Osteoblast (primary cell): ENCODE measurements around the gene VPS26B. TPM values are rescaled to one million over a fixed set of nuclear protein-coding genes. Genes with fewer than 3 reads are reported as not detected.

ENCODE experiments used
- DNase-seq: peaks from one replicate; pipeline ENCODE4 v3.0.0; 2011; ENCODE audit warnings: low spot score, mixed read lengths; ENCODE audit not compliant: insufficient read length; ENCODE audit errors: missing footprints
- H2AFZ ChIP-seq: 2 replicates; pipeline ENCODE4 v1.6.0; 2011; ENCODE audit warnings: mild to moderate bottlenecking, low read length
- H3K27ac ChIP-seq: 2 replicates; pipeline ENCODE4 v1.5.1; 2011; ENCODE audit warnings: mild to moderate bottlenecking, low read depth, low read length, moderate library complexity
- H3K27me3 ChIP-seq: 2 replicates; pipeline ENCODE4 v1.6.0; 2012; ENCODE audit warnings: mild to moderate bottlenecking, control low read depth, inconsistent platforms, low read length, moderate library complexity; ENCODE audit not compliant: insufficient read depth
- H3K36me3 ChIP-seq: 2 replicates; pipeline ENCODE4 v1.5.1; 2011; ENCODE audit warnings: mild to moderate bottlenecking, low read length, control low read depth, moderate library complexity; ENCODE audit not compliant: insufficient read depth
- H3K4me1 ChIP-seq: 2 replicates; pipeline ENCODE4 v1.5.1; 2011; ENCODE audit warnings: mild to moderate bottlenecking, low read length, control low read depth, moderate library complexity; ENCODE audit not compliant: insufficient read depth
- H3K4me2 ChIP-seq: 2 replicates; pipeline ENCODE4 v1.6.0; 2011; ENCODE audit warnings: mild to moderate bottlenecking, low read length; ENCODE audit not compliant: insufficient read depth
- H3K4me3 ChIP-seq: fragments of 200-600 bp; sonication (generic); 3 replicates; pipeline ENCODE4 v1.5.1; 2012; ENCODE audit warnings: mild to moderate bottlenecking, low read length, inconsistent platforms; ENCODE audit not compliant: insufficient read depth
- H3K79me2 ChIP-seq: 2 replicates; pipeline ENCODE4 v1.6.0; 2012; ENCODE audit warnings: mild to moderate bottlenecking, low read length, control low read depth, inconsistent platforms; ENCODE audit not compliant: insufficient read depth
- H3K9me3 ChIP-seq: 2 replicates; pipeline ENCODE4 v1.5.1; 2011; ENCODE audit warnings: low read depth, low read length, control low read depth
- H4K20me1 ChIP-seq: 2 replicates; pipeline ENCODE4 v1.6.0; 2012; ENCODE audit warnings: mild to moderate bottlenecking, low read length, control low read depth; ENCODE audit not compliant: insufficient read depth
- CTCF ChIP-seq: IDR thresholded peaks from 2 replicates; pipeline ENCODE4 v1.5.1; 2011; ENCODE audit warnings: mild to moderate bottlenecking, low read depth, low read length, moderate library complexity; ENCODE audit errors: extremely low read depth
- total RNA-seq: library from RNA; depleted of rRNA; stranded (reverse); fragments of >200 nt; gene quantifications from 2 replicates; pipeline ENCODE4 v1.2.3, GENCODE V29; 2012

Gene VPS26B
- total RNA-seq, 1 donor: 54.3 TPM

GRCh38 chr11:134196756-134197155 is 27.7 kb upstream of the VPS26B start:
- Histone ChIP-seq H3K27me3 (no peaks in the 10 kb centered on the region), H3K36me3 (peaks cover 28% of the 10 kb centered on the region), H3K4me3 (no peak overlapping the region), H3K27ac (no peak overlapping the region), H3K4me2 (no peak overlapping the region), H3K4me1 (no peaks in the 10 kb centered on the region), H3K79me2 (no peaks in the 10 kb centered on the region), H4K20me1 (no peaks in the 10 kb centered on the region), H2AFZ (no peak overlapping the region), H3K9me3 (no peaks in the 10 kb centered on the region)
- DNase-seq: no peak
- TF ChIP-seq CTCF: no peak

DNA sequence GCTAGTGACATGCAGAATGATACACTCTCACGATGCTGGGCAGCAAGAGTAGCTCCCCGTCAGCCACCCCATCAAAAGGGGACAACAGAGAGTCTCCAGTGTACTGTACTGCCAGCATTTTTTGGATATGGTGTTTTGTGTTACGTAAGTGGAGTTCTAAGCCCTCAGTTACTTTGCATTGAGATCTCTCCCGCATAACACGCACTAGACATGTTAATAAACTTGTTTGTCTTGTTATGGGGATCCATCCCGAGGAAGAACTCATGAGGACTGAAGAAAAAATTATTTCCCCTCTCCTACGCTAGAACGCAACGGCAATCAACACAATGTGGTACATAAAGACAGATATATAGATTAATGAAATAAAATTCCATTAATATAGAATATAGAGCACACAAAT is 24.9 kb upstream of the VPS26B start:
- H3K9me3 ChIP-seq: no peaks in the 10 kb centered on the region
- no peak for TF ChIP-seq CTCF
- no peaks in the 10 kb centered on the region for H3K79me2 ChIP-seq
- peaks cover 28% of the 10 kb centered on the region for H3K36me3 ChIP-seq
- H3K4me2 ChIP-seq: no peak overlapping the region
- H3K4me3 ChIP-seq: no peak overlapping the region
- no peaks in the 10 kb centered on the region for H3K4me1 ChIP-seq
- no peaks in the 10 kb centered on the region for H4K20me1 ChIP-seq
- H2AFZ ChIP-seq: no peak overlapping the region
- no peaks in the 10 kb centered on the region for H3K27me3 ChIP-seq
- no peak overlapping the region for H3K27ac ChIP-seq
- no peak for DNase-seq

DNA sequence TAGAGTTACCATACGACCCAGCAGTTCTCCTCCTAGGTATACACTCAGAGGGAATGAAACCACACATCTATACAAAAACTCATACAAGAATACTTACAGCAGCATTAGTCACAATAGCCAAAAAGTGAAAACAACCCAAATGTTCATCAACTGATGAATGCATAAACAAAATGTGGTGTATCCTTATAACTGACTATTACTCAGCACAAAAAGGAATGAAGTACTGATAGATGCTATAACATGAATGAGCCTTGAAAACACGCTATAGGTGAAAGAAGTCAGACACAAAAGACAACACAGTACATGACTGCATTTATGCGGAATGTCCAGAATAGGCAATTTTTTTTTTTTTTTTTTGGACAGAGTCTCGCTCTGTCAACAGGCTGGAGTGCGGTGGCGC is 23.8 kb upstream of the VPS26B start:
- Histone ChIP-seq H3K4me1 (no peaks in the 10 kb centered on the region), H3K9me3 (no peaks in the 10 kb centered on the region), H3K27ac (no peak overlapping the region), H2AFZ (no peak overlapping the region), H4K20me1 (no peaks in the 10 kb centered on the region), H3K79me2 (no peaks in the 10 kb centered on the region), H3K27me3 (no peaks in the 10 kb centered on the region), H3K4me2 (no peak overlapping the region), H3K4me3 (no peak overlapping the region), H3K36me3 (peaks cover 29% of the 10 kb centered on the region)
- TF ChIP-seq CTCF: no peak
- no peak for DNase-seq

GRCh38 chr11:134202661-134203060 is 21.8 kb upstream of the VPS26B start:
- no peak overlapping the region for H3K27ac ChIP-seq
- H2AFZ ChIP-seq: no peak overlapping the region
- no peak overlapping the region for H3K4me2 ChIP-seq
- no peak for TF ChIP-seq CTCF
- DNase-seq: no peak
- no peaks in the 10 kb centered on the region for H4K20me1 ChIP-seq
- no peaks in the 10 kb centered on the region for H3K9me3 ChIP-seq
- H3K27me3 ChIP-seq: no peaks in the 10 kb centered on the region
- H3K4me3 ChIP-seq: no peak overlapping the region
- H3K4me1 ChIP-seq: no peaks in the 10 kb centered on the region
- peaks cover 41% of the 10 kb centered on the region for H3K36me3 ChIP-seq
- H3K79me2 ChIP-seq: no peaks in the 10 kb centered on the region
